Endothelial cell of umbilical vein (primary cell): ENCODE results near the gene SETBP1. TPM values are rescaled to one million over a fixed set of nuclear protein-coding genes. Genes with fewer than 3 reads are reported as not detected.

ENCODE experiments used
- BruUV-seq: library from RNA; stranded (reverse); fragments of 400-500 nt; replicated peaks from 2 replicates; lab custom pipeline; 2021; lab: Mats Ljungman, UMichigan
- CTCF ChIA-PET: fragments of 300-600, 350-600 bp; sonication (Branson Sonifier 250); formaldehyde crosslinking; loops from one replicate; lab custom pipeline; 2021; ENCODE audit warnings: antibody characterized with exemption, inconsistent platforms; lab: Charles Lee
- POLR2A ChIA-PET: fragments of 300-600, 350-600 bp; sonication (Branson Sonifier 250); formaldehyde crosslinking; loops from one replicate; lab custom pipeline; 2021; ENCODE audit warnings: antibody characterized with exemption, inconsistent platforms; lab: Charles Lee
- DNase-seq: peaks from one replicate; pipeline ENCODE4 v3.0.0-alpha.2; 2011; ENCODE audit warnings: low read depth, low spot score
- FAIRE-seq: peaks from 2 replicates; lab custom pipeline; 2011; peaks lifted over from hg19 to GRCh38; lab: Jason Lieb, UNC
- H2AFZ ChIP-seq: 2 replicates; pipeline ENCODE4 v1.6.0; 2012; ENCODE audit warnings: low read depth, low read length, control low read depth, inconsistent platforms
- H3K27ac ChIP-seq: 2 replicates; pipeline ENCODE4 v1.5.1; 2011; ENCODE audit warnings: low read depth, mild to moderate bottlenecking, control low read depth, low read length, moderate library complexity; ENCODE audit not compliant: insufficient read depth
- H3K27me3 ChIP-seq, 2 experiments: 2 replicates each; pipeline versions ENCODE4 v1.6.0 to v1.6.1; 2011; ENCODE audit warnings: low read length in 2 of 2, mixed read lengths in 1 of 2; ENCODE audit not compliant: control insufficient read depth in 2 of 2, insufficient read depth in 2 of 2
- H3K36me3 ChIP-seq, 2 experiments: 2 replicates in 1 of 2; 3 replicates in 1 of 2; pipeline ENCODE4 v1.5.1; 2011; ENCODE audit warnings: low read length in 2 of 2, mild to moderate bottlenecking in 1 of 2, moderate library complexity in 1 of 2; ENCODE audit not compliant: control insufficient read depth in 2 of 2, insufficient read depth in 2 of 2; ENCODE audit errors: extremely low read depth in 1 of 2
- H3K4me1 ChIP-seq: 3 replicates; pipeline ENCODE4 v1.5.1; 2011; ENCODE audit warnings: mild to moderate bottlenecking, low read length; ENCODE audit not compliant: control insufficient read depth, insufficient read depth; ENCODE audit errors: extremely low read depth
- H3K4me2 ChIP-seq: 2 replicates; pipeline ENCODE4 v1.6.1; 2011; ENCODE audit warnings: low read length, control low read depth, mixed read lengths; ENCODE audit not compliant: insufficient read depth
- H3K4me3 ChIP-seq, 3 experiments: fragments of 200-600 bp in 1 of 3; sonication (generic), shearing (Covaris generic) in 1 of 3; replicated peaks in 1 of 3; 2 replicates each; pipeline ENCODE4 v1.5.1; 2011 to 2016; ENCODE audit warnings: control low read depth in 3 of 3, low read length in 3 of 3, mild to moderate bottlenecking in 2 of 3, inconsistent platforms in 1 of 3, low read depth in 1 of 3, moderate library complexity in 1 of 3; ENCODE audit not compliant: insufficient read depth in 1 of 3
- H3K79me2 ChIP-seq: 2 replicates; pipeline ENCODE4 v1.6.0; 2012; ENCODE audit warnings: low read length, inconsistent platforms; ENCODE audit not compliant: control insufficient read depth, insufficient read depth
- H3K9ac ChIP-seq: replicated peaks from 2 replicates; pipeline ENCODE3; 2011; ENCODE audit warnings: low read length, control low read depth; ENCODE audit not compliant: insufficient read depth; ENCODE audit errors: extremely low read depth
- H3K9me1 ChIP-seq: replicated peaks from 3 replicates; pipeline ENCODE4 v1.6.0; 2011; ENCODE audit warnings: mild to moderate bottlenecking, low read length; ENCODE audit not compliant: control insufficient read depth, insufficient read depth; ENCODE audit errors: extremely low read depth
- H3K9me3 ChIP-seq: replicated peaks from 2 replicates; pipeline ENCODE4 v1.5.1; 2012; ENCODE audit warnings: low read length, inconsistent platforms; ENCODE audit not compliant: control insufficient read depth, insufficient read depth
- H4K20me1 ChIP-seq: replicated peaks from 2 replicates; pipeline ENCODE3; 2011; ENCODE audit warnings: mild to moderate bottlenecking, low read length; ENCODE audit not compliant: control insufficient read depth, insufficient read depth; ENCODE audit errors: extremely low read depth
- CTCF ChIP-seq, 2 donors: IDR thresholded peaks; 1 replicate in 1 of 2; 2 replicates in 1 of 2; pipeline ENCODE4 v1.5.1; 2011; ENCODE audit warnings: low read length in 2 of 2, mild to moderate bottlenecking in 2 of 2, moderate library complexity in 2 of 2, control low read depth in 1 of 2, inconsistent platforms in 1 of 2, low read depth in 1 of 2; ENCODE audit not compliant: insufficient read depth in 1 of 2; ENCODE audit errors: extremely low read depth in 1 of 2
- EZH2 ChIP-seq: IDR thresholded peaks from 2 replicates; pipeline ENCODE4 v1.6.1; 2012; ENCODE audit warnings: borderline replicate concordance, low read depth, mild to moderate bottlenecking, moderate library complexity, low read length, inconsistent platforms; ENCODE audit not compliant: severe bottlenecking
- FOS ChIP-seq: IDR thresholded peaks from 2 replicates; pipeline ENCODE4 v1.6.1; 2011; ENCODE audit warnings: mild to moderate bottlenecking, low read length, moderate library complexity, borderline replicate concordance; ENCODE audit not compliant: insufficient read depth
- GATA2 ChIP-seq: IDR thresholded peaks from 2 replicates; pipeline ENCODE4 v1.7.0; 2011; ENCODE audit warnings: low read depth, mild to moderate bottlenecking, moderate library complexity, mixed read lengths, low read length; ENCODE audit not compliant: insufficient read length, insufficient read depth
- JUN ChIP-seq: IDR thresholded peaks from 2 replicates; pipeline ENCODE4 v1.6.1; 2011; ENCODE audit warnings: borderline replicate concordance, low read depth; ENCODE audit not compliant: insufficient read length, insufficient read depth
- MYC ChIP-seq: IDR thresholded peaks from one replicate; pipeline ENCODE4 v1.6.1; 2011; ENCODE audit warnings: mild to moderate bottlenecking, low read depth, low read length
- POLR2A ChIP-seq: IDR thresholded peaks from 2 replicates; pipeline ENCODE4 v1.6.1; 2012; ENCODE audit warnings: low read depth, mild to moderate bottlenecking, control low read depth, low read length
- POLR2AphosphoS5 ChIP-seq: IDR thresholded peaks from 2 replicates; pipeline ENCODE4 v1.6.1; 2012; ENCODE audit warnings: low read depth, mild to moderate bottlenecking, control low read depth, low read length, moderate library complexity; ENCODE audit not compliant: insufficient read depth
- dilution Hi-C: fragments of 300-500 bp; cut with MboI; formaldehyde crosslinking; loops from one replicate; pipeline ENCODE4 v1.15.0; 2019; ENCODE audit warnings: low sequenced_read_pairs; ENCODE audit not compliant: extremely low pct_ligation_motif_present
- intact Hi-C: fragments of 100-400 bp; cut with micrococcal nuclease; formaldehyde crosslinking; loops from one replicate; pipeline ENCODE4 v1.10.0; 2022
- polyA plus RNA-seq, 4 experiments: library from polyadenylated mRNA; depleted of rRNA in 3 of 4; stranded (reverse) in 3 of 4; unstranded in 1 of 4; fragments of >200 nt; gene quantifications; 2 replicates each; pipeline versions ENCODE4 v1.2.1 to v1.2.3, GENCODE V29; 2011 to 2012; ENCODE audit warnings: missing spikeins in 1 of 4
- total RNA-seq: library from RNA; stranded (reverse); gene quantifications from 2 replicates; pipeline ENCODE4 v1.2.3, GENCODE V29; 2021
- TF ChIP-seq, protein P1 (sequence below): IDR thresholded peaks from 2 replicates; pipeline ENCODE4 v1.6.1; 2011; ENCODE audit not compliant: insufficient read depth, insufficient read length

SETBP1 gene
- total and polyA plus RNA-seq, 2 donors (not counting 3 experiments of a cell fraction or from before 2014, with no cell fraction given): 0.76 to 3.1 TPM

DNA sequence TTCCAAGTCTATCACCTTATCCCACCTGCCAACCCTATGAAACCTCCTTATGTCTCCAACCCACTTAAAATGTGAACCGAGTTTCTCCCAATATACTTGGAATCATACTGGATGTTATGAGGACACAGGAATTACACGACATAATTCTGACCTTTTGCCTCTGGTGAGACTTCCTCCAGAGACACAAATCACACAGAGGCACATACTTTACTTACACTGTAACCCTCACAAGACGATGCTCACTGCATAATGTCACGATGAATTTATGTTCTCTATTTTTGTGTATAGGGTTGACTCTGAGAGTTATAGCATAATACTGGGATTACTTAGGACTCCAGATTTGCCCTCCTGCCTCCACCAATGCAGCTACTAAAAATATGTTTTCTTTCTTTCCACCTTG is 28.0 kb upstream of the SETBP1 start:
- Histone ChIP-seq H3K27me3 (no peaks in the 10 kb centered on the region), H3K9ac (no peak overlapping the region), H2AFZ (no peak overlapping the region), H3K4me2 (no peak overlapping the region), H4K20me1 (no peaks in the 10 kb centered on the region), H3K4me3 (no peak overlapping the region), H3K4me1 (no peaks in the 10 kb centered on the region), H3K36me3 (no peaks in the 10 kb centered on the region), H3K79me2 (no peaks in the 10 kb centered on the region), H3K9me1 (no peaks in the 10 kb centered on the region), H3K27ac (no peak overlapping the region), H3K9me3 (no peaks in the 10 kb centered on the region)
- intact Hi-C loops (no loop called here), dilution Hi-C loops (no loop called here)
- ChIA-PET CTCF (no interaction called here), POLR2A (no interaction called here)
- BruUV-seq: no TSS peak
- no peak for DNase-seq
- TF ChIP-seq GATA2: no peak
- no peak for TF ChIP-seq MYC
- no peak for TF ChIP-seq POLR2A
- TF ChIP-seq CTCF (IDR thresholded peaks at IDR 0.05; ENCODE audit: extremely low read depth in 1 of 2, insufficient read depth in 1 of 2, low read depth in 1 of 2, low read length in 2 of 2): no peak
- TF ChIP-seq EZH2: no peak
- no peak for TF ChIP-seq FOS
- TF ChIP-seq, protein P1, sequence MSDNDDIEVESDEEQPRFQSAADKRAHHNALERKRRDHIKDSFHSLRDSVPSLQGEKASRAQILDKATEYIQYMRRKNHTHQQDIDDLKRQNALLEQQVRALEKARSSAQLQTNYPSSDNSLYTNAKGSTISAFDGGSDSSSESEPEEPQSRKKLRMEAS: no peak
- TF ChIP-seq JUN: no peak
- no peak for TF ChIP-seq POLR2AphosphoS5
- FAIRE-seq: no peak
